ENCODE measurements around the gene SLAMF7. TPM values are rescaled to one million over a fixed set of nuclear protein-coding genes. Genes with fewer than 3 reads are reported as not detected.
"Not testable (repeated sequence)": the region's sequence is repeated elsewhere in the genome, so short reads cannot be mapped to it uniquely, and the experiment has no call there.

The SLAMF7 gene
- polyA plus RNA-seq (ENCODE audit: insufficient read length in 4 of 4): under 1 TPM; 0.18 to 0.61 (median 0.38) TPM

- DNase-seq (ENCODE audit: low read depth in 4 of 4, low spot score in 3 of 4): no peak
Measured at GRCh38 chr1:160739098-160739511, at the start of gene SLAMF7. Gene SLAMF7 (plus strand): TSS chr1:160739247. CDS start chr1:160739302, 55 bp downstream.

GRCh38 chr1:160692390-160692789 lies 46.7 kb upstream of the SLAMF7 start:
- DNase-seq (ENCODE audit: low read depth in 4 of 4, low spot score in 3 of 4): not testable (repeated sequence)

- DNase-seq (ENCODE audit: low read depth in 4 of 4, low spot score in 3 of 4): no peak
Measured at GRCh38 chr1:160702100-160702499, 36.9 kb upstream of the SLAMF7 start.

- DNase-seq (ENCODE audit: low read depth in 4 of 4, low spot score in 3 of 4): no peak
Measured at GRCh38 chr1:160704250-160704649, 34.8 kb upstream of the SLAMF7 start.

- DNase-seq (ENCODE audit: low read depth in 4 of 4, low spot score in 3 of 4): not testable (repeated sequence)
Measured at GRCh38 chr1:160705212-160705621, 33.8 kb upstream of the SLAMF7 start.

GRCh38 chr1:160705742-160706141 lies 33.3 kb upstream of the SLAMF7 start:
- DNase-seq (ENCODE audit: low read depth in 4 of 4, low spot score in 3 of 4): no peak

- no peak for DNase-seq (ENCODE audit: low read depth in 4 of 4, low spot score in 3 of 4)
Measured at GRCh38 chr1:160706526-160707235, 32.4 kb upstream of the SLAMF7 start.

GRCh38 chr1:160707236-160708064 lies 31.6 kb upstream of the SLAMF7 start:
- DNase-seq (ENCODE audit: low read depth in 4 of 4, low spot score in 3 of 4): no peak

- DNase-seq (ENCODE audit: low read depth in 4 of 4, low spot score in 3 of 4): no peak
Measured at GRCh38 chr1:160708118-160708517, 30.9 kb upstream of the SLAMF7 start.

GRCh38 chr1:160708801-160709200 lies 30.2 kb upstream of the SLAMF7 start:
- no peak for DNase-seq (ENCODE audit: low read depth in 4 of 4, low spot score in 3 of 4)

- no peak for DNase-seq (ENCODE audit: low read depth in 4 of 4, low spot score in 3 of 4)
Measured at GRCh38 chr1:160709715-160710114, 29.3 kb upstream of the SLAMF7 start.

GRCh38 chr1:160710517-160711252 lies 28.4 kb upstream of the SLAMF7 start:
- no peak for DNase-seq (ENCODE audit: low read depth in 4 of 4, low spot score in 3 of 4)

- DNase-seq (ENCODE audit: low read depth in 4 of 4, low spot score in 3 of 4): no peak
Measured at GRCh38 chr1:160711276-160711601, 27.8 kb upstream of the SLAMF7 start.

GRCh38 chr1:160711602-160712311 lies 27.3 kb upstream of the SLAMF7 start, which contains the start of gene CD48:
Gene CD48 (minus strand): TSS chr1:160711822. CDS start chr1:160711763, 59 bp downstream.
- DNase-seq (ENCODE audit: low read depth in 4 of 4, low spot score in 3 of 4): no peak

GRCh38 chr1:160712525-160713080 lies 26.4 kb upstream of the SLAMF7 start:
- not testable (repeated sequence) for DNase-seq (ENCODE audit: low read depth in 4 of 4, low spot score in 3 of 4)

- DNase-seq (ENCODE audit: low read depth in 4 of 4, low spot score in 3 of 4): no peak
Measured at GRCh38 chr1:160713161-160713560, 25.9 kb upstream of the SLAMF7 start.

- DNase-seq (ENCODE audit: low read depth in 4 of 4, low spot score in 3 of 4): not testable (repeated sequence)
Measured at GRCh38 chr1:160714034-160714648, 24.9 kb upstream of the SLAMF7 start.

- no peak for DNase-seq (ENCODE audit: low read depth in 4 of 4, low spot score in 3 of 4)
Measured at GRCh38 chr1:160716013-160716412, 23.0 kb upstream of the SLAMF7 start.

GRCh38 chr1:160717306-160717705 lies 21.7 kb upstream of the SLAMF7 start:
- DNase-seq (ENCODE audit: low read depth in 4 of 4, low spot score in 3 of 4): no peak

GRCh38 chr1:160718210-160718609 lies 20.8 kb upstream of the SLAMF7 start:
- DNase-seq (ENCODE audit: low read depth in 4 of 4, low spot score in 3 of 4): no peak

All from right renal pelvis (tissue), 4 donors.